ENCODE measurements around the gene MPO. TPM values are rescaled to one million over a fixed set of nuclear protein-coding genes. Genes with fewer than 3 reads are reported as not detected.

MPO gene
- 1.2 TPM for total RNA-seq

- DNase-seq (ENCODE audit: low spot score in 2 of 2) (no peak), FAIRE-seq (no peak)
Observed at GRCh38 chr17:58280480-58281217, at the start of gene MPO. TSS of gene MPO (minus strand) at chr17:58280935. CDS start at chr17:58280758, 177 bp downstream.

GRCh38 chr17:58329810-58330537 is 49.2 kb upstream of the MPO start:
- FAIRE-seq (no peak), DNase-seq (ENCODE audit: low spot score in 2 of 2) (no peak)

GRCh38 chr17:58329035-58329809 is 48.5 kb upstream of the MPO start:
- DNase-seq (ENCODE audit: low spot score in 2 of 2): no peak
- FAIRE-seq: no peak

- no peak for FAIRE-seq
- peak; percentile 57 to 61 for DNase-seq (ENCODE audit: low spot score in 2 of 2)
Observed at GRCh38 chr17:58328195-58329034, 47.7 kb upstream of the MPO start, which contains the start of gene TSPOAP1. TSS of gene TSPOAP1 (minus strand) at chr17:58328795. CDS start at chr17:58327920, 875 bp downstream.

- FAIRE-seq (no peak), DNase-seq (ENCODE audit: low spot score in 2 of 2) (no peak)
Observed at GRCh38 chr17:58327363-58328194, 46.8 kb upstream of the MPO start.

- DNase-seq (ENCODE audit: low spot score in 2 of 2): no peak
Observed at GRCh38 chr17:58326609-58327362, 46.1 kb upstream of the MPO start.

GRCh38 chr17:58325976-58326468 is 45.3 kb upstream of the MPO start:
- DNase-seq (ENCODE audit: low spot score in 2 of 2) (no peak), FAIRE-seq (no peak)

More at GRCh38 chr17:58326609-58327362, 46.1 kb upstream of the MPO start:
- FAIRE-seq: no peak

GRCh38 chr17:58325289-58325726 is 44.6 kb upstream of the MPO start:
- FAIRE-seq (no peak), DNase-seq (ENCODE audit: low spot score in 2 of 2) (no peak)

GRCh38 chr17:58324409-58325288 is 43.9 kb upstream of the MPO start:
- DNase-seq (ENCODE audit: low spot score in 2 of 2) (peak in 1 of 2 donors; percentile 64), FAIRE-seq (no peak)

GRCh38 chr17:58324056-58324408 is 43.3 kb upstream of the MPO start:
- no peak for DNase-seq (ENCODE audit: low spot score in 2 of 2)
- no peak for FAIRE-seq

GRCh38 chr17:58323366-58324055 is 42.8 kb upstream of the MPO start:
- no peak for DNase-seq (ENCODE audit: low spot score in 2 of 2)
- FAIRE-seq: no peak

- FAIRE-seq (no peak), DNase-seq (ENCODE audit: low spot score in 2 of 2) (no peak)
Observed at GRCh38 chr17:58322581-58323185, 41.9 kb upstream of the MPO start.

- DNase-seq (ENCODE audit: low spot score in 2 of 2) (no peak), FAIRE-seq (no peak)
Observed at GRCh38 chr17:58321571-58322525, 41.1 kb upstream of the MPO start.

GRCh38 chr17:58320570-58321323 is 40.0 kb upstream of the MPO start:
- no peak for FAIRE-seq
- no peak for DNase-seq (ENCODE audit: low spot score in 2 of 2)
